ENCODE results near the gene USP26.
"Not testable (repeated sequence)": the region's sequence is repeated elsewhere in the genome, so short reads cannot be mapped to it uniquely, and the experiment has no call there.

Gene USP26

DNA sequence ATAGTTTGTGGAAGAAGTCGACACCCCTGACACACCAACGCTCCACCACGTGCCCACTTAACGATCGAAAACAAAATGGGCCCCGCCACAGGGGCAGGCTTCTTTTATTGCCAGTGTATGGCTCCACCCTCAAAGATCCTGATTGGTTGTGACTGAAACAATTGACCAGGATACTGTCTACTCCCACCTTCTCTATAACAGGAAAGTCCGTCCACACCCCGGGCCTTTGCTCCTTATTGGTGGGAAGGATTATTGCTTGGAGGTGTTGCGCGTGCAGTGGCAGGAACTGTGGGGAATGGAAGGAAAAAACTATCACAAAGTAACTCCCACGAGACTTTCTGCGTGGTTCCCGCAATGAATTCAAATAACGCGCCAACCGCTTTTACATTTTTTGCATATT, at the start of gene USP26:
USP26 (minus strand) TSS at position 79 of the 400 bp plus-strand sequence. CDS start 68,889 bp downstream, outside the sequence.
- no peak for DNase-seq

GRCh38 chrX:133134282-133134681, 37.4 kb upstream of the USP26 start:
- no peak for DNase-seq

DNA sequence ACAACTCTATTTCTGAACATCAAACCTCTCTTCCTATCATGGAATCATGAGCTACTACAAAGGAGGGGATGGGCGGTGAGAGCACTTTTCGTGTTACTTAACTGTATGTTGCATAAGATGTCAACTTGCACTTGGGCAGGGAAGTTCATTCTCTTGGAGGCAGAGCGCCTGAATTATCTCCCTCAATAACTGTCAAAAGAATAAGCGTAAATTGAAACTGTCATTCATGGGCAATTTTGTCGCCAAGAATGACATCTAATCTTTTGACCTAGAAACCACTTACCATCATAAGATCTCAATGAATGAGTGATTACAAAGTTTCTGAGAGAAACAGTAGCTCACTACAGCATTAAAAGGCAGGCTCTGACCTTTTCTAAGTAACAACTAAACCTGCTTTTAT, 23.5 kb upstream of the USP26 start:
- no peak for DNase-seq

DNA sequence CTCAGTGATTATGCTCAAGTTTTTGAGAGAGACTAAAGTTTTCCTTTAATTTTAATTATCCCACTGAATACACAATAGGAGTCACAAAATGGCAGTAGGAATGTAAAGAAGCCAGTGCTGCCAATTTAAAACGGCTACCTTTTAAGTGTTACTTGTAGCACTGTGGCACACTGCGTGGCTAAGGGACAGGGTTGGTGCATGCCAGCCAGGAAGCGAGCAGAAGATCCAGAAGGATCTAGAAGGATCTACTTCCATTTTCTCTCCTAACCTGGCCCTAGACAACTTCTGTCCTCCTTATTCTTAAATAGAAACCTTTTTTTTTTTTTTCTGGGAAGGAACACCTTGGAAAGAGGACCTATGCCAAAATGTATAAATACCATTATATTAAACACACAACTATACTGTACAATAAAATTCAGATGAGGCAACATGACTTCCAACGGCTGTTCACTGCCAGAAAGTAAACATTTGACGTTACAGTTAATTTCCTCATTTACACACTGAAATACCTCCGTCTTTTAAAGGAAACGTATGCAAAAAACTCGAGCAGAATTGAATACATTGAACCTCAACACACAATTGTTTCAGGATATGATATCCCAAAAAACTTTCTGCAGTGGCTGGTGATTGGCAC, 2.7 kb downstream of the USP26 start:
- DNase-seq, result no peak

DNA sequence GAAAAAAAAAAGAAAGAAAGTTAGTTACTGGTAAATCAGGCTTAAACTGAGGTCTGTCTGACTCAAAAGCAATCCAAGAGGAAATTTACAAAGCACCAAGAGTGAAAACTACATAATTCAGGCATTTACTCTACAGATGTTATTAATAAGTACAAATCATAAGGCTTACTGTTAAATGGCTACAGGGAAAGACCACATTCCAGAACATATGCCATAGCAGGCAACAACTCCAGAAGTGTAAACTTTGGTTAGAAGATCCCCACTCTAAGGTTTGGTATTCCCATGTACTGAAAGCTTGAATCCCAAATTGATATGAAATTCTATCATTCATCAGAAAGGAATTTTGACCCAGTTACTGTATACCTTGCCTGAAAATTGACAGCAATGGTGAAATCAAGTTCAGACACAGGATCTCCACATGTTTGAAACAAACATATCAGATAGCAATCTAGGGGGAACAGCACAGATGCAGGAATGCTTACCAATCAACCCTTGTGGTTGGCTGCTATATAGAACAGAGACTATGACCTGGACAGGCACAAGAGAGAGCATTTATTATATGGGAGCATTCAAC, 6.6 kb downstream of the USP26 start:
- no peak for DNase-seq

DNA sequence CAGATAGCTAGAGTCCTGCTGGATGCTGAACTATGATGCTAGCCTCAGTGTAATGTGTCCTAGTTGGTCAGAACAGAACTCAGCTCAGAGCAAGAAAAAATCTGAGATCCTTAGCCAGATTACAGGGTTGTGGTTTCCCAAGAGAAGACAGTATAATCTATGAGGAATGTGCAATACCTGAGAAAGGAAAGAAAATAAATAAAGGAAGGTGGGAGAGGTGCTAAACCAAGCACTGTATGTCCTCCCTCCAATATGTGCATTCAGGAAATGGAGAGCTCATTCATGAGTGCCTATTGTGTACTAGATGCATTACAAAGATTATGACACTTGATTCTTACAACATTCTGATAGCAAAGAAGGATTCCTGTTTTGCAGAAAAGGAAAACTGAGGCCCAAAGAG, 7.5 kb downstream of the USP26 start:
- DNase-seq, result no peak

- DNase-seq, result no peak
Observed at GRCh38 chrX:133085785-133086184, 11.1 kb downstream of the USP26 start.

DNA sequence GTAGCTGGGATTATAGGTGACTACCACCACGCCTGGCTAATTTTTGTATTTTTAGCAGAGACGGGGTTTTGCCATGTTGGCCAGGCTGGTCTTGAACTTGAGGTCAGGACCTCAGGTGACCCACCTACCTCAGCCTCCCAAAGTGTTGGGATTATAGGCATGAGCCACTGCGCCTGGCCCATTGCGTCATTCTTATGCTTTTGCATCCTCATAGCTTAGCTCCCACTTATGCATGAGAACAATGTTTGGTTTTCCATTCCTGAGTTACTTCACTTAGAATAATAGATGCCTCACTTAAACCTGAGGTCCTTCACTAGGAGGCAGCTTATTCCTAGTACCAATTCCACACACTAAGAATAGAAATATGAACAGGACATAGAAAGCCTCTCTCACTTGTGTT, 11.9 kb downstream of the USP26 start:
- DNase-seq, result not testable (repeated sequence)

GRCh38 chrX:133083899-133084298, 13.0 kb downstream of the USP26 start:
- no peak for DNase-seq

GRCh38 chrX:133081990-133082389, 14.9 kb downstream of the USP26 start:
- no peak for DNase-seq

GRCh38 chrX:133077856-133078255, 19.1 kb downstream of the USP26 start:
- DNase-seq, result not testable (repeated sequence)

DNA sequence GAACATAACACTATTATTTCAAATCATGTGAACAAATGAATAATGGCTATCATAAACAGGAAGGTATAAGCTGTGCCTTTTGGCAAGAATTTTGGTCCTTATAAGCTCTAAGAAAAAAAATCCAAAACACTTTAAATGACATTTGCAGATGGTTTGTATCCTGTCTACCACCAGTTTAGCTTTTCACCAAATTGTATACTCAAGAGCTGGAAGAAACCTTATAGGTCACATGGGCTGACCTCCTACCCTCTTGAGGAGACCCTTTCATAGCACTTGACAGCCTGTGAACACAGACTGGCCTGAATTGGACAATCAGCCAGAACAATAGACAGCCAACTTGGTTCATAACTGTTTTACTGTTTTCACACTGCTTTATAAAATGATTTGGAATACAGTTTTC, 24.3 kb downstream of the USP26 start:
- DNase-seq, result no peak

- no peak for DNase-seq
Observed at GRCh38 chrX:133068461-133068860, 28.4 kb downstream of the USP26 start.

GRCh38 chrX:133056341-133056740, 40.6 kb downstream of the USP26 start:
- DNase-seq, result no peak

- no peak for DNase-seq
Observed at GRCh38 chrX:133054761-133055405, 42.0 kb downstream of the USP26 start.

DNA sequence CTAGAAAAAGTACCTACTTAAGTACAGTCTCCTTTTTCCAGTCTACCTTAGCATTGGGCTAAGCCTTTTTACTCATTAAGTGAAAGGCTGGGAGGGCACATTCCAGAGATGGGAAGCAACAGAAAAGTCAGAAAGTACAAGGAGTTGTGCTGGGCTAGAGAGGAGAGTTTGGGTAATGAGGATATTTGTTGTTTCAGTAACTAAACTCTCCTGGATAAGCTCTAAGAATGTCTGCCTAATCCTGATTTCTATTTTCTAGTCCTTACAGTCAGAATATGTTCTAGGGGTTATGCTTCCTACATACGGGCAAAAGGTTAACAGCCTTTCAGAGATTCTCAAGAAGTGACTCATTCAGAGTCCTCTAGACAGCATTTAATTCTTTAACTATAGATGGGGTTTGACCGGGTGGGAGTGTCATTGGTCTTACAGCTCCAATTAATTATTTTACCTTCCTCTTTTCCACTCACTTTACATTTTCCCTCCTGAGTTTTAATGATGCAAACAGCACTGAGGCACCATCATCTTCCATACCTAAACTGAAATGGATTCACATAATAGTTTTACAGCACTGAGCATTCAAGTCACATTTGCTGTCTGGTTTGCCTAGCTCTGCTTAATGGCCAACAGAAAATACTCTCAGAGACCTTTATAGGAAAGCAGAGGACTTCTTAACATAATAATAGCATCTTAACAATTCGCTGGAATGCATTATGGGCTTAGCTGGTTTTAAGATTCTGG, 42.9 kb downstream of the USP26 start:
- no peak for DNase-seq

DNA sequence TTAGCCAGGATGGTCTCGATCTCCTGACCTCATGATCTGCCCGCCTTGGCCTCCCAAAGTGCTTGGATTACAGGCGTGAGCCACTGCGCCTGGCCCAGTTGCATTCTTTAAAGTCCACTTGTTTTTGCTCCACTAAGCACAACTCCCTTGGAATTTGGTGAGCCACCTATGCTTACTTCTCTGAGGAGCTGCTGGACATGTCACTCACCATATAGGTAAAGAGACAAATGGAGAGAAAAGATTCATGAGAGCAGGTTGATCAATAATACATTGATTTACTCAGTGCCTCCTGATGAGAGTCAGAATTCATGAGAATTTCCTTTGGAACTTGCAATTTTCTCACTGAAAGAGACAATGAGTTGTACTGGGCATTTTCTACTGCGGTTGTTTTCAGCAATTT, 48.2 kb downstream of the USP26 start:
- no peak for DNase-seq

GRCh38 chrX:133046601-133047000, 50.3 kb downstream of the USP26 start:
- no peak for DNase-seq

DNA sequence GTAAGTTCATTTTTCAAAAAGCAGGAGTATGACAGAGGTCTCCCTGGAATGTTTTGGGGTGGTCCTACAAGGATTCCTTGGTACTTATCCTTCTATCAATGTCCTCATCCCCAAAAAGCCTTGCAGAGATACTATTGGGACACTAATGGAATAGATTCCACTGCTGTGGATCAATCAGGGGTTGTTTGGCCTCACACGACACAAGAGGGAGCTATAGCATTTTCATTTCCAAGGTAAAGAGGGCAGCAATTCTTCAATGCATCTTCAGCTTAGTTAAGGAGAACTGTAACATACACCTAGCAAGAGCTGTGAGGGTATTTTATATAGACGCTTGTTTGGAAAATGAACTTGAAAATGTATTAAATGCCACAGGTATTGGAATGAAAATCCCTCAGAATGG, 50.9 kb downstream of the USP26 start:
- no peak for DNase-seq

- DNase-seq, result not testable (repeated sequence)
Observed at GRCh38 chrX:133044145-133044786, 52.6 kb downstream of the USP26 start.

- no peak for DNase-seq
Observed at GRCh38 chrX:133042260-133042659, 54.6 kb downstream of the USP26 start.

GRCh38 chrX:133033010-133033409, 63.9 kb downstream of the USP26 start:
- no peak for DNase-seq

DNA sequence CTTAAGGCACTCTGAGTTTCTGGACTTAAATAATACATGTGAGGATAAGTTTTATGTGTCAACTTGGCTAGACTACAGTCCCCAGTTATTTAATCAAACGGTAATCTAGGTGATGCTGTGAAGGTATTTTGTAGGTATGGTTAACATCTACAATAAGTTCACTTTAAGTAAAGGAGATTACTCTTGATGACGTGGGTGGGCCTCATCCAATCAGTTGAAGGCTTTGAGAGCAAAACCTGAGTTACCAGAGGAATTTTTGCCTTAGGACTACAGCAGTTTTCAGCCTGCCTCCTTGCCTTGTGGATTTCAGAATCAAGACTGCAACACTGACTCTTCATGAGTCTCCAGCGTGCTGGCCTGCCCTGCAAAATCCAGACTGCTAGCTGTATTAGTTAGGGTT, 78.7 kb downstream of the USP26 start:
- DNase-seq, result no peak
